IMR-90 (cell line): ENCODE results near the gene HVCN1. TPM values are rescaled to one million over a fixed set of nuclear protein-coding genes. Genes with fewer than 3 reads are reported as not detected.

Source experiments
- ATAC-seq: fragments of 200-7000 bp; cut with Tn5 transposase; 2 replicates; pipeline ENCODE4 v1.9.1; 2020; ENCODE audit warnings: low read depth, mild to moderate bottlenecking, moderate library complexity
- BruUV-seq: library from RNA; stranded (reverse); fragments of 400-500 nt; replicated peaks from 2 replicates; lab custom pipeline; 2021; lab: Mats Ljungman, UMichigan
- CTCF ChIA-PET: fragments of 300-600 bp; formaldehyde crosslinking; extraction: SDS; loops from one replicate; lab custom pipeline; 2021; ENCODE audit warnings: antibody characterized with exemption; lab: Yijun Ruan, JAX
- POLR2A ChIA-PET: fragments of 300-600 bp; sonication (Branson Sonifier 250); formaldehyde crosslinking; loops from one replicate; lab custom pipeline; 2022; ENCODE audit warnings: antibody characterized with exemption; ENCODE audit not compliant: unreplicated experiment; lab: Charles Lee
- DNase-seq: peaks from one replicate; pipeline ENCODE4 v3.0.0; 2013
- H2AFZ ChIP-seq: replicated peaks from 2 replicates; pipeline ENCODE3; 2013; ENCODE audit warnings: low read length, mild to moderate bottlenecking; ENCODE audit not compliant: poor library complexity
- H2AK5ac ChIP-seq: 2 replicates; pipeline ENCODE4 v1.6.1; 2013; ENCODE audit warnings: low read depth, low read length, inconsistent platforms
- H2AK9ac ChIP-seq: replicated peaks from 2 replicates; pipeline ENCODE3; 2013; ENCODE audit warnings: mild to moderate bottlenecking, low read depth, low read length, moderate library complexity; ENCODE audit not compliant: poor library complexity
- H2BK120ac ChIP-seq: 2 replicates; pipeline ENCODE4 v1.6.1; 2013; ENCODE audit warnings: low read depth, low read length, inconsistent platforms
- H2BK15ac ChIP-seq: 3 replicates; pipeline ENCODE4 v1.6.1; 2013; ENCODE audit warnings: low read depth, low read length, inconsistent platforms
- H2BK20ac ChIP-seq: 2 replicates; pipeline ENCODE4 v1.6.1; 2013; ENCODE audit warnings: low read depth, mild to moderate bottlenecking, inconsistent platforms, low read length, moderate library complexity
- H2BK5ac ChIP-seq: 2 replicates; pipeline ENCODE4 v1.6.1; 2013; ENCODE audit warnings: mild to moderate bottlenecking, low read depth, low read length, inconsistent platforms; ENCODE audit not compliant: poor library complexity, severe bottlenecking
- H3K14ac ChIP-seq: replicated peaks from 2 replicates; pipeline ENCODE4 v1.6.1; 2013; ENCODE audit warnings: low read depth, low read length, inconsistent platforms
- H3K18ac ChIP-seq: 2 replicates; pipeline ENCODE4 v1.6.1; 2013; ENCODE audit warnings: low read depth, low read length, control low read depth
- H3K23ac ChIP-seq: 2 replicates; pipeline ENCODE4 v1.6.1; 2013; ENCODE audit warnings: low read depth, low read length, inconsistent platforms
- H3K27ac ChIP-seq: 2 replicates; pipeline ENCODE4 v1.5.1; 2013; ENCODE audit warnings: mild to moderate bottlenecking, control low read depth, low read length; ENCODE audit not compliant: insufficient read depth
- H3K27me3 ChIP-seq: 2 replicates; pipeline ENCODE4 v1.6.1; 2013; ENCODE audit warnings: low read length; ENCODE audit not compliant: control insufficient read depth, insufficient read depth
- H3K36me3 ChIP-seq: 2 replicates; pipeline ENCODE4 v1.6.1; 2013; ENCODE audit warnings: low read length, mixed read lengths; ENCODE audit not compliant: control insufficient read depth, insufficient read depth
- H3K4ac ChIP-seq: 2 replicates; pipeline ENCODE4 v1.6.1; 2013; ENCODE audit warnings: low read depth, low read length, inconsistent platforms
- H3K4me1 ChIP-seq: 2 replicates; pipeline ENCODE4 v1.6.1; 2013; ENCODE audit warnings: low read length, mixed read lengths; ENCODE audit not compliant: control insufficient read depth, insufficient read depth
- H3K4me2 ChIP-seq: 2 replicates; pipeline ENCODE4 v1.6.1; 2013; ENCODE audit warnings: low read depth, mild to moderate bottlenecking, control low read depth, low read length, moderate library complexity
- H3K4me3 ChIP-seq: 2 replicates; pipeline ENCODE4 v1.5.1; 2013; ENCODE audit warnings: low read depth, mild to moderate bottlenecking, control low read depth, low read length, moderate library complexity; ENCODE audit not compliant: insufficient read depth
- H3K56ac ChIP-seq: 2 replicates; pipeline ENCODE4 v1.6.1; 2013; ENCODE audit warnings: low read length, inconsistent platforms; ENCODE audit not compliant: insufficient read depth; ENCODE audit errors: extremely low read depth
- H3K79me1 ChIP-seq, 2 experiments: 2 replicates each; pipeline ENCODE4 v1.6.1; 2013; ENCODE audit warnings: low read length in 2 of 2, inconsistent platforms in 1 of 2, low read depth in 1 of 2
- H3K9ac ChIP-seq: 2 replicates; pipeline ENCODE4 v1.6.1; 2013; ENCODE audit warnings: low read depth, low read length, control low read depth
- H3K9me1 ChIP-seq: 2 replicates; pipeline ENCODE4 v1.6.1; 2013; ENCODE audit warnings: low read length, inconsistent platforms; ENCODE audit not compliant: insufficient read depth
- H3K9me3 ChIP-seq: 2 replicates; pipeline ENCODE4 v1.6.1; 2013; ENCODE audit warnings: low read length; ENCODE audit not compliant: control insufficient read depth, insufficient read depth
- H4K20me1 ChIP-seq: 2 replicates; pipeline ENCODE4 v1.6.1; 2013; ENCODE audit warnings: low read length, inconsistent platforms; ENCODE audit not compliant: insufficient read depth
- H4K5ac ChIP-seq: 2 replicates; pipeline ENCODE4 v1.6.1; 2013; ENCODE audit warnings: mild to moderate bottlenecking, low read depth, low read length, control low read depth
- H4K8ac ChIP-seq, 2 experiments: 2 replicates each; pipeline ENCODE4 v1.6.1; 2013; ENCODE audit warnings: low read depth in 2 of 2, low read length in 2 of 2, control low read depth in 1 of 2, inconsistent platforms in 1 of 2
- H4K91ac ChIP-seq: 2 replicates; pipeline ENCODE4 v1.6.1; 2013; ENCODE audit warnings: low read depth, low read length, inconsistent platforms; ENCODE audit not compliant: insufficient read depth
- BHLHE40 ChIP-seq: fragments of 150-350 bp; IDR thresholded peaks from 2 replicates; pipeline ENCODE4 v1.6.1; 2016; ENCODE audit warnings: mild to moderate bottlenecking, low read depth, low read length
- CEBPB ChIP-seq: IDR thresholded peaks from 2 replicates; pipeline ENCODE4 v1.6.1; 2012; ENCODE audit warnings: low read depth, low read length, improper control_type of control experiment
- CHD1 ChIP-seq: IDR thresholded peaks from 2 replicates; pipeline ENCODE4 v1.6.1; 2012; ENCODE audit warnings: low read depth, low read length, improper control_type of control experiment
- ELK1 ChIP-seq: fragments of 150-350 bp; IDR thresholded peaks from 2 replicates; pipeline ENCODE4 v1.6.1; 2016; ENCODE audit warnings: low read depth, mild to moderate bottlenecking, low read length, moderate library complexity, borderline replicate concordance
- FOS ChIP-seq: fragments of 150-350 bp; IDR thresholded peaks from 2 replicates; pipeline ENCODE4 v1.6.1; 2016; ENCODE audit warnings: low read depth, low read length
- MAZ ChIP-seq: IDR thresholded peaks from 2 replicates; pipeline ENCODE4 v1.6.1; 2012; ENCODE audit warnings: low read depth, mild to moderate bottlenecking, low read length, improper control_type of control experiment, moderate library complexity, borderline replicate concordance
- MXI1 ChIP-seq: IDR thresholded peaks from 2 replicates; pipeline ENCODE4 v1.6.1; 2012; ENCODE audit warnings: low read depth, mild to moderate bottlenecking, low read length, moderate library complexity, borderline replicate concordance
- NFE2L2 ChIP-seq: fragments of 150-350 bp; IDR thresholded peaks from 2 replicates; pipeline ENCODE4 v1.6.1; 2016; ENCODE audit warnings: low read depth, mild to moderate bottlenecking, low read length
- POLR2A ChIP-seq: IDR thresholded peaks from 2 replicates; pipeline ENCODE4 v1.6.1; 2012; ENCODE audit warnings: mild to moderate bottlenecking, low read depth, low read length
- RAD21 ChIP-seq: IDR thresholded peaks from 2 replicates; pipeline ENCODE4 v1.6.1; 2012; ENCODE audit warnings: low read length, improper control_type of control experiment
- RFX5 ChIP-seq: IDR thresholded peaks from 2 replicates; pipeline ENCODE4 v1.8.0; 2012; ENCODE audit warnings: low read depth, mild to moderate bottlenecking, low read length, moderate library complexity
- SMC3 ChIP-seq: fragments of 150-350 bp; IDR thresholded peaks from 2 replicates; pipeline ENCODE4 v1.6.1; 2016; ENCODE audit warnings: low read depth, mild to moderate bottlenecking, antibody characterized with exemption, low read length, moderate library complexity
- WGBS, 2 experiments: methylation state at CpG; one replicate each; pipeline versions ENCODE4 v1.1.5 to v1.1.7; 2013; ENCODE audit warnings: missing lambda C conversion rate in 2 of 2; ENCODE audit not compliant: insufficient read length in 1 of 2; ENCODE audit errors: extremely low coverage in 2 of 2; 5-methylcytosine and 5-hydroxymethylcytosine counted together
- dilution Hi-C: fragments of 300-500 bp; cut with HindIII; formaldehyde crosslinking; loops from one replicate; pipeline ENCODE4 v1.14.3; 2018; ENCODE audit warnings: low sequenced_read_pairs; ENCODE audit not compliant: unreplicated experiment
- in situ Hi-C: fragments of 300-500 bp; cut with MboI; formaldehyde crosslinking; loops from 3 replicates; pipeline ENCODE4 v1.14.3; 2019; ENCODE audit warnings: low sequenced_read_pairs, inconsistent platforms, mixed read lengths
- intact Hi-C: fragments of 100-400 bp; cut with micrococcal nuclease; formaldehyde crosslinking; loops from 2 replicates; pipeline ENCODE4 v1.10.0; 2022
- polyA plus RNA-seq, 3 experiments: library from polyadenylated mRNA; depleted of rRNA; stranded (reverse); fragments of >200 nt; gene quantifications; 2 replicates each; pipeline ENCODE4 v1.2.3, GENCODE V29; 2012; ENCODE audit warnings: low replicate concordance in 1 of 3
- total RNA-seq: library from RNA; depleted of rRNA; stranded (reverse); fragments of >200 nt; gene quantifications from 2 replicates; pipeline ENCODE4 v1.2.3, GENCODE V29; 2012

The HVCN1 gene
- total and polyA plus RNA-seq, 2 of the 4 experiments (the other 2 are of a cell fraction) = 1.9 to 2.0 TPM

DNA sequence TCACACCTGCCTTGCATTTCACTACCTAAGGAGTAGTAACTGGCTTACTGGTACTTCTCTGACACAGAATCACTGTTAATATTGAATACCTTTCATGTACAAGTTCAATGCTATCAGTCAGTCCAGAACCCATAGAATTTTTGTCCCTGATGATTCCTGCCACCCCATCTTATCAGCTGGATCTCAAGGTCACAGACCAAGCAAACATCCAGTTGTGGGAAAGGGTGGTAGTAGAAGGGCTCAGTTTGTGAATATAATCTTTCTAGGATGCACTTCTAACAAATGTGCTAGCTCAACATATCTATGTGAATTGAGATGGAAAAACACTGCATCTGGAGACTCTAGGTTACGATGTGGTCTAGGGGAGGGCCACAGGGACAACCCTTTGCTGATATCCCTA lies 39.7 kb upstream of the HVCN1 start:
- Histone ChIP-seq H3K23ac (no peak overlapping the region), H3K79me1 (peaks cover 24 to 53% of the 10 kb centered on the region in 2 experiments), H3K4ac (no peak overlapping the region), H3K9me1 (peaks cover 4% of the 10 kb centered on the region), H2BK15ac (no peak overlapping the region), H3K18ac (no peak overlapping the region), H2BK120ac (no peak overlapping the region), H3K56ac (no peak overlapping the region), H2AFZ (no peak overlapping the region), H4K8ac (no peak overlapping the region), H2BK20ac (no peak overlapping the region), H2BK5ac (no peak overlapping the region), H3K27me3 (no peaks in the 10 kb centered on the region), H2AK5ac (no peak overlapping the region), H3K36me3 (peaks cover 40% of the 10 kb centered on the region), H3K4me3 (no peak overlapping the region), H3K14ac (no peak overlapping the region), H3K27ac (no peak overlapping the region), H3K9ac (no peak overlapping the region), H4K20me1 (peaks cover 52% of the 10 kb centered on the region), H4K91ac (no peak overlapping the region), H4K5ac (no peak overlapping the region), H3K4me2 (no peak overlapping the region), H3K9me3 (no peaks in the 10 kb centered on the region), H2AK9ac (no peak overlapping the region), H3K4me1 (0 out of 2 replicates have a peak, but pooled peaks cover 2% of the 10 kb centered on the region)
- ChIA-PET POLR2A (no interaction called here), CTCF (no interaction called here)
- DNase-seq (no peak), ATAC-seq (no peak)
- dilution Hi-C loops = no loop called here
- no TSS peak for BruUV-seq
- TF ChIP-seq CHD1 (no peak), BHLHE40 (no peak), RFX5 (no peak), CEBPB (no peak), NFE2L2 (no peak), RAD21 (no peak), SMC3 (no peak), POLR2A (no peak), FOS (no peak), MXI1 (no peak), MAZ (no peak), ELK1 (no peak)
- intact Hi-C loops = loop anchor here (10.0 kb wide), 1 partner anchor 274 kb away; the partner anchor contains the start of gene ARPC3
- WGBS, 2 experiments = no CpG with 5 or more reads among the region's 1 CpG
- in situ Hi-C loops = no loop called here
